PC-3 (cell line): Measurements from ENCODE around the gene CHPT1. TPM values are rescaled to one million over a fixed set of nuclear protein-coding genes. Genes with fewer than 3 reads are reported as not detected.

Source experiments
- ATAC-seq: fragments of 200-7000 bp; cut with Tn5 transposase; 2 replicates; pipeline ENCODE4 v1.9.1; 2020; ENCODE audit warnings: mild to moderate bottlenecking, moderate library complexity
- BruUV-seq: library from RNA; stranded (reverse); fragments of 400-500 nt; replicated peaks from 2 replicates; lab custom pipeline; 2021; lab: Mats Ljungman, UMichigan
- CTCF ChIA-PET: fragments of 300-600 bp; sonication (Branson Sonifier 250); formaldehyde crosslinking; loops from one replicate; lab custom pipeline; 2022; ENCODE audit warnings: antibody characterized with exemption; lab: Charles Lee
- POLR2A ChIA-PET: fragments of 300-600 bp; sonication (Branson Sonifier 250); formaldehyde crosslinking; loops from one replicate; lab custom pipeline; 2022; ENCODE audit warnings: antibody characterized with exemption; ENCODE audit not compliant: unreplicated experiment; lab: Charles Lee
- DNase-seq: peaks from one replicate; pipeline ENCODE4 v3.0.0-alpha.2; 2015
- H2AFZ ChIP-seq: fragments of 300-600 bp; sonication (generic); 2 replicates; pipeline ENCODE4 v1.6.0; 2016; ENCODE audit warnings: antibody characterized with exemption, low read length
- H3F3A ChIP-seq: fragments of 300-600 bp; sonication (generic); one replicate; pipeline ENCODE4 v1.6.0; 2017; ENCODE audit warnings: antibody characterized with exemption, low read length, control low read depth, mild to moderate bottlenecking; ENCODE audit not compliant: unreplicated experiment
- H3K27ac ChIP-seq: fragments of 300-600 bp; sonication (generic); 2 replicates; pipeline ENCODE4 v1.5.1; 2016; ENCODE audit warnings: mild to moderate bottlenecking, low read length
- H3K27me3 ChIP-seq: fragments of 300-600 bp; sonication (generic); 2 replicates; pipeline ENCODE4 v1.6.1; 2016; ENCODE audit warnings: low read length, mixed read lengths
- H3K36me3 ChIP-seq: fragments of 300-600 bp; sonication (generic); 2 replicates; pipeline ENCODE4 v1.6.1; 2016; ENCODE audit warnings: low read depth, mixed run types, low read length, mixed read lengths
- H3K4me1 ChIP-seq: fragments of 300-600 bp; sonication (generic); 2 replicates; pipeline ENCODE4 v1.5.1; 2016; ENCODE audit warnings: low read length; ENCODE audit not compliant: insufficient read depth
- H3K4me2 ChIP-seq: fragments of 300-600 bp; sonication (generic); 2 replicates; pipeline ENCODE4 v1.6.0; 2016; ENCODE audit warnings: low read length
- H3K4me3 ChIP-seq: fragments of 300-600 bp; sonication (generic); 2 replicates; pipeline ENCODE4 v1.5.1; 2016; ENCODE audit warnings: mild to moderate bottlenecking, low read length, mixed read lengths
- H3K79me2 ChIP-seq: fragments of 300-600 bp; sonication (generic); 2 replicates; pipeline ENCODE4 v1.6.1; 2017; ENCODE audit warnings: low read length, mixed read lengths
- H3K9ac ChIP-seq: fragments of 300-600 bp; sonication (generic); 2 replicates; pipeline ENCODE4 v1.6.0; 2016; ENCODE audit warnings: mild to moderate bottlenecking, low read length
- H3K9me2 ChIP-seq: fragments of 300-600 bp; sonication (generic); replicated peaks from 2 replicates; pipeline ENCODE4 v1.6.1; 2016; ENCODE audit warnings: mixed run types, low read length, mixed read lengths
- H3K9me3 ChIP-seq: fragments of 300-600 bp; sonication (generic); 2 replicates; pipeline ENCODE4 v1.6.1; 2016; ENCODE audit warnings: low read length, mixed read lengths
- H4K20me1 ChIP-seq: fragments of 300-600 bp; sonication (generic); 2 replicates; pipeline ENCODE4 v1.6.1; 2016; ENCODE audit warnings: low read length, mixed read lengths
- EZH2 ChIP-seq: fragments of 300-600 bp; sonication (generic); IDR thresholded peaks from one replicate; pipeline ENCODE4 v1.6.1; 2017; ENCODE audit warnings: antibody characterized with exemption, mild to moderate bottlenecking, low read length; ENCODE audit not compliant: unreplicated experiment
- EZH2phosphoT487 ChIP-seq: fragments of 300-600 bp; sonication (generic); IDR thresholded peaks from 2 replicates; pipeline ENCODE4 v1.6.1; 2018; ENCODE audit warnings: mild to moderate bottlenecking, antibody characterized with exemption, low read length, borderline replicate concordance
- intact Hi-C: fragments of 100-400 bp; cut with micrococcal nuclease; formaldehyde crosslinking; loops from 2 replicates; pipeline ENCODE4 v1.9.0; 2023
- total RNA-seq: library from RNA; depleted of rRNA; stranded (reverse); fragments of >200 nt; gene quantifications from 2 replicates; pipeline ENCODE4 v1.2.3, GENCODE V29; 2014
- TF ChIP-seq, protein P1 (sequence below): fragments of 300-600 bp; sonication (generic); conservative IDR thresholded peaks from 2 replicates; pipeline ENCODE4 v1.5.1; 2017; ENCODE audit warnings: antibody characterized with exemption, low read depth, mild to moderate bottlenecking, low read length

The CHPT1 gene
- total RNA-seq, 1 experiment from 2014 or later: 55.3 TPM

DNA sequence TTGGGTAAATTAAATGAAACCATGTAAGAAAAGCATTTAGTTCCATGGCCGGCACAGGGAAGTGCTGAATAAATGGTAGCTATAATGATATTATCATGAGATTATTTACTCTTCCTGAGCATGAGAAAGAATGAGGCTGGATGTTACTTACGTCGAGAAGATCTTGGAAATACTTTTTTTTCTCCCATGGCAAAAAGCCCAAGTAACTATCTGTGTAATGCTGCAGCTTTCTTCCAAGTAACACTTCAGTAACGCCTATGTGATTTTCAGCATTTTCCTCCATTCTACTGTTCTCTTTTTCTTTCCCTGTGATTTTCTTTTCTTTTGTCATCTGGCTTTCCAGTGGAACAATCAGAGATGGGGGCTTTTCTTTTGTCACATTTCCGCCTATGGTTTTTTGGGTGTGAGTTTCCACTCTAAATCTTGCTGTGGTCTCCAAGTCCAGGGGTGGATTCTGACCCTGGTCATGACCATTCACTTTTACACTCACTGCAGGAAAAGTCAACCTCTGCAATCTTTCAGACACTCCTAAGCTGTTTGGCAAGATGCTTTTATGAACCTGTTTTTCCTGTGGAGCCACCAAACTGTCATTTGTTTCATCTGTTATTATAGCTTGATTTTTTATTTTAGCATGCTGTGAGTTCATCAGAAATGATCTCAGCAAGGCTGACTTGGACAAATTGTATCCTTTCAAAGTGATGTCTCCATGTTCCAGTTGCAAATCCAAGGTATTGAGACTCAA lies 66.8 kb downstream of the CHPT1 start:
- intact Hi-C loops: no loop called here
- Histone ChIP-seq H3K9ac (no peak overlapping the region), H3F3A (no peaks in the 10 kb centered on the region), H3K79me2 (no peaks in the 10 kb centered on the region), H3K27ac (no peak overlapping the region), H3K4me1 (peaks cover 9% of the 10 kb centered on the region; the same call in 1 of the 2 replicates), H3K4me2 (no peak overlapping the region), H3K9me3 (no peaks in the 10 kb centered on the region), H3K9me2 (no peaks in the 10 kb centered on the region), H4K20me1 (no peaks in the 10 kb centered on the region), H3K4me3 (no peak overlapping the region), H3K27me3 (no peaks in the 10 kb centered on the region), H2AFZ (no peak overlapping the region), H3K36me3 (no peaks in the 10 kb centered on the region; the same call in 1 of the 2 replicates)
- BruUV-seq: TSS peak; percentile 27
- TF ChIP-seq, protein P1, sequence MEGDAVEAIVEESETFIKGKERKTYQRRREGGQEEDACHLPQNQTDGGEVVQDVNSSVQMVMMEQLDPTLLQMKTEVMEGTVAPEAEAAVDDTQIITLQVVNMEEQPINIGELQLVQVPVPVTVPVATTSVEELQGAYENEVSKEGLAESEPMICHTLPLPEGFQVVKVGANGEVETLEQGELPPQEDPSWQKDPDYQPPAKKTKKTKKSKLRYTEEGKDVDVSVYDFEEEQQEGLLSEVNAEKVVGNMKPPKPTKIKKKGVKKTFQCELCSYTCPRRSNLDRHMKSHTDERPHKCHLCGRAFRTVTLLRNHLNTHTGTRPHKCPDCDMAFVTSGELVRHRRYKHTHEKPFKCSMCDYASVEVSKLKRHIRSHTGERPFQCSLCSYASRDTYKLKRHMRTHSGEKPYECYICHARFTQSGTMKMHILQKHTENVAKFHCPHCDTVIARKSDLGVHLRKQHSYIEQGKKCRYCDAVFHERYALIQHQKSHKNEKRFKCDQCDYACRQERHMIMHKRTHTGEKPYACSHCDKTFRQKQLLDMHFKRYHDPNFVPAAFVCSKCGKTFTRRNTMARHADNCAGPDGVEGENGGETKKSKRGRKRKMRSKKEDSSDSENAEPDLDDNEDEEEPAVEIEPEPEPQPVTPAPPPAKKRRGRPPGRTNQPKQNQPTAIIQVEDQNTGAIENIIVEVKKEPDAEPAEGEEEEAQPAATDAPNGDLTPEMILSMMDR: no peak
- TF ChIP-seq EZH2: no peak
- no peak for TF ChIP-seq EZH2phosphoT487
- CTCF ChIA-PET: interaction anchor here (0.6 kb wide), 2 partner anchors 30 to 349 kb away, joined by 3 read pairs; no protein-coding TSS in a partner anchor
- peak; percentile 21; the same call in 1 of the 2 replicates for ATAC-seq
- POLR2A ChIA-PET: no interaction called here
- DNase-seq: peak; percentile 40

DNA sequence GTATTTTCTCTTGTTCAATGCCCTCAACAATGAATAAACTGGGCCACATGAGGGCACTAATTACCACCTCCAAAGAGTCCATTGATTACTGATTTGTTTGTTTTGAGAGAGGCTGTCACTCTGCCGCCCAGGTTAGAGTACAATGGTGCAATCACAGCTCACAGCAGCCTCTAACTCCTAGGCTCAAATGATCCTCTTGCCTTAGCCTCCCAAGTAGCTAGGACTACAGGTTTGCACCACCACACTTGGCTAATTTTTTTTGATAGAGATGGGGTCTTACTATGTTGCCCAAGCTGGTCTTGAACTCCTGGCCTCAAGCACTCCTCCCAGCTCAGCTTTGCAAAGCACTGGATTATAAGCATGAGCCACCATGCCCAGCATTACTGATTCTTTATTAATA lies 70.1 kb downstream of the CHPT1 start:
- H3K4me1 ChIP-seq: peaks cover 9% of the 10 kb centered on the region; the same call in 1 of the 2 replicates
- H2AFZ ChIP-seq: no peak overlapping the region
- H3F3A ChIP-seq: no peaks in the 10 kb centered on the region
- no peaks in the 10 kb centered on the region for H3K27me3 ChIP-seq
- intact Hi-C loops: no loop called here
- ChIA-PET POLR2A (no interaction called here), CTCF (no interaction called here)
- no peaks in the 10 kb centered on the region for H3K9me3 ChIP-seq
- H3K27ac ChIP-seq: no peak overlapping the region
- no peak overlapping the region for H3K4me2 ChIP-seq
- H3K79me2 ChIP-seq: no peaks in the 10 kb centered on the region
- DNase-seq (no peak), ATAC-seq (no peak)
- TF ChIP-seq EZH2phosphoT487: no peak
- no peak for TF ChIP-seq EZH2
- TF ChIP-seq, protein P1: peak; percentile 18; the same call in 1 of the 2 replicates
- no peaks in the 10 kb centered on the region; the same call in 1 of the 2 replicates for H3K36me3 ChIP-seq
- H3K9me2 ChIP-seq: no peaks in the 10 kb centered on the region
- no peak overlapping the region for H3K9ac ChIP-seq
- BruUV-seq: no TSS peak
- H4K20me1 ChIP-seq: no peaks in the 10 kb centered on the region
- H3K4me3 ChIP-seq: no peak overlapping the region

GRCh38 chr12:101768781-101769180 lies 71.3 kb downstream of the CHPT1 start:
- Histone ChIP-seq H3K4me1 (peaks cover 9% of the 10 kb centered on the region; the same call in 1 of the 2 replicates), H3K4me2 (no peak overlapping the region), H2AFZ (no peak overlapping the region), H4K20me1 (no peaks in the 10 kb centered on the region), H3K27ac (no peak overlapping the region), H3K9ac (no peak overlapping the region), H3K9me3 (no peaks in the 10 kb centered on the region), H3F3A (no peaks in the 10 kb centered on the region), H3K79me2 (no peaks in the 10 kb centered on the region), H3K9me2 (no peaks in the 10 kb centered on the region), H3K36me3 (no peaks in the 10 kb centered on the region; the same call in 1 of the 2 replicates), H3K27me3 (no peaks in the 10 kb centered on the region), H3K4me3 (no peak overlapping the region)
- BruUV-seq: no TSS peak
- ChIA-PET CTCF (no interaction called here), POLR2A (no interaction called here)
- no peak for TF ChIP-seq EZH2
- TF ChIP-seq, protein P1: no peak
- TF ChIP-seq EZH2phosphoT487: no peak
- ATAC-seq: no peak
- no peak for DNase-seq
- intact Hi-C loops: no loop called here
